ENCODE measurements around the gene TTC3. TPM values are rescaled to one million over a fixed set of nuclear protein-coding genes. Genes with fewer than 3 reads are reported as not detected.

TTC3 gene
- total and polyA plus RNA-seq, 2 of the 13 experiments (the other 11 are each of a cell fraction or from before 2014, with no cell fraction given), result 55.7 to 108 TPM

DNA sequence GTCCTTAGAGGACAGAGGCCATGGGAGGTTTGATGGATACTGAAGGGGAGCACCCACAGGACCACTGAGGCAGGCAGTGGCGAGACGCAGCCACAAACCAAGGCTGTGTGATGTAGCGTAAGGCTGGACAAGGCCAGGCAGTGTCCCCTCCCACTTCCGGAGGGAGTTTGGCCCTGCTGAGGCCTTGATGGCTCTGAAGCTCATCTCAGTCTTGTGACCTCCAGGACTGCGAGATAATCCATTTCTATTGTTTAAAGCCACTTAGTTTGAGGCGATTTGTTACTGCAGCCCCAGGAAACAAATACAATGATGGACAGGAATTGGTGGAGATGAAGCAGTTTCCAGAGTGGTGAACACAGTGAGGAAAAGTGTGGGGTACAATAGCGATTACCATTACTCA is 15.4 kb upstream of the TTC3 start:
- POLR2A ChIA-PET, result no interaction called here
- intact Hi-C loops (cut with micrococcal nuclease; ENCODE audit: unreplicated experiment), result no loop called here
- no peak overlapping the region for H3K4me2 ChIP-seq (ENCODE audit: low read depth, low read length)
- no peaks in the 10 kb centered on the region for H3K27me3 ChIP-seq (ENCODE audit: control insufficient read depth in 1 of 2, insufficient read depth in 2 of 2, low read length in 2 of 2)
- ATAC-seq (no peak), DNase-seq (ENCODE audit: low spot score) (no peak), FAIRE-seq (no peak)
- TF ChIP-seq ZNF10 (CRISPR knock-in tag; IDR thresholded peaks at IDR 0.05; ENCODE audit: borderline replicate concordance, low read depth) (no peak), HNF1A (IDR thresholded peaks at IDR 0.05; ENCODE audit: low read depth) (no peak), HNF1A (CRISPR knock-in tag; IDR thresholded peaks at IDR 0.05; ENCODE audit: borderline replicate concordance) (no peak)
- TF ChIP-seq, protein P1, sequence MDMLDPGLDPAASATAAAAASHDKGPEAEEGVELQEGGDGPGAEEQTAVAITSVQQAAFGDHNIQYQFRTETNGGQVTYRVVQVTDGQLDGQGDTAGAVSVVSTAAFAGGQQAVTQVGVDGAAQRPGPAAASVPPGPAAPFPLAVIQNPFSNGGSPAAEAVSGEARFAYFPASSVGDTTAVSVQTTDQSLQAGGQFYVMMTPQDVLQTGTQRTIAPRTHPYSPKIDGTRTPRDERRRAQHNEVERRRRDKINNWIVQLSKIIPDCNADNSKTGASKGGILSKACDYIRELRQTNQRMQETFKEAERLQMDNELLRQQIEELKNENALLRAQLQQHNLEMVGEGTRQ (IDR thresholded peaks at IDR 0.05; ENCODE audit: low read depth, low read length), result no peak
- TF ChIP-seq, protein P1 (CRISPR knock-in tag; IDR thresholded peaks at IDR 0.05; ENCODE audit: borderline replicate concordance), result no peak
- H3K4me1 ChIP-seq (ENCODE audit: insufficient read depth, low read length), result peaks cover 44% of the 10 kb centered on the region
- no peaks in the 10 kb centered on the region for H3K79me2 ChIP-seq (ENCODE audit: insufficient read depth, low read length)
- H3K27ac ChIP-seq (ENCODE audit: extremely low read length, insufficient read depth, low read length), result no peak overlapping the region
- H4K20me1 ChIP-seq (ENCODE audit: insufficient read depth, low read length), result no peaks in the 10 kb centered on the region
- WGBS (ENCODE audit: low lambda C conversion rate), result 81% methylated on average over 6 of the region's 7 CpGs
- CTCF ChIA-PET (ENCODE audit: low intra/inter-chr PET ratio, low total read pairs), result no interaction called here
- H2AFZ ChIP-seq (ENCODE audit: low read length), result no peak overlapping the region
- peaks cover 5% of the 10 kb centered on the region; the same call in 1 of the 2 replicates for H3K9me3 ChIP-seq (ENCODE audit: low read length)
- no peak overlapping the region for H3K9ac ChIP-seq (ENCODE audit: insufficient read depth, low read depth, low read length)
- H3K36me3 ChIP-seq (replicated peaks in 1 of 2; ENCODE audit: control insufficient read depth in 1 of 2, insufficient read depth in 2 of 2, low read length in 2 of 2), result no peaks in the 10 kb centered on the region
- in situ Hi-C loops (cut with HindIII; ENCODE audit: extremely low pct_ligation_motif_present, low pct_unique_long_range_greater_than_20kb), result no loop called here
- BruUV-seq (replicated peaks), result no TSS peak
- H3K4me3 ChIP-seq (replicated peaks in 1 of 3; ENCODE audit: insufficient read depth in 1 of 3, low read depth in 2 of 3, low read length in 3 of 3), result no peak overlapping the region

Data from HepG2 (cell line).